ENCODE data around the gene NSD1. TPM values are rescaled to one million over a fixed set of nuclear protein-coding genes. Genes with fewer than 3 reads are reported as not detected.

The NSD1 gene
- total and polyA plus RNA-seq, 2 of the 8 experiments (the other 6 are each of a cell fraction or from before 2014, with no cell fraction given): 22.8 to 168 TPM

DNA sequence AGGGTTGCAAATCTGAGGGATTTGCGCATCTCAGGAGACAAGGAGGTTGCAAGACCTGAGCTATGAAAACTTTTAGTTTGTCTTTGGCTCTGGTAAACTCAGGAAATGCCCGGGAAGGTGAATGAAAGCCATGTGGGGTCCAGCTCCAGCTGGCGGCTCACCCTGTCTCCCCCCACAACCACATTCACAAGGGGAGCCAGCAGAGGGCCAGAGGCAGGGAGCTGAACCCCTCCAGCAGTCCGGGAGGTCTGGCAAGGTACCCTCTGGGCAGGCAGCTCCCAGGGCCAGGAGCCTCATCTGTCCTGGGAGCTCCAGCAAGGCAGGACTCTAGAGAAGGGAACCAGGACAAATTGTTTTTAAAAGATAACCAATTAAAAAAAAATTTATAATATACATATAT lies 49.4 kb upstream of the NSD1 start (continued):
- TF ChIP-seq CTBP2 (IDR thresholded peaks at IDR 0.05; ENCODE audit: borderline replicate concordance, insufficient read depth, insufficient read length, low read length) (no peak), NANOG (IDR thresholded peaks at IDR 0.05; ENCODE audit: insufficient read depth, low read depth, low read length, poor library complexity, severe bottlenecking) (no peak), FOSL1 (IDR thresholded peaks at IDR 0.05; ENCODE audit: insufficient read depth, low read depth, low read length) (no peak), SUZ12 (IDR thresholded peaks at IDR 0.05; ENCODE audit: low read length) (no peak)
